Stimulated activated CD8-positive, alpha-beta memory T cell treated with anti-CD3 and anti-CD28 coated beads, Interleukin-15, amount 100 ng/mL, for 1 hour (primary cell): ENCODE results near the gene ARHGAP5.

Experiments
- DNase-seq: peaks from one replicate; pipeline ENCODE4 v3.0.0-alpha.2; 2020; ENCODE audit warnings: low read depth

The ARHGAP5 gene

DNA sequence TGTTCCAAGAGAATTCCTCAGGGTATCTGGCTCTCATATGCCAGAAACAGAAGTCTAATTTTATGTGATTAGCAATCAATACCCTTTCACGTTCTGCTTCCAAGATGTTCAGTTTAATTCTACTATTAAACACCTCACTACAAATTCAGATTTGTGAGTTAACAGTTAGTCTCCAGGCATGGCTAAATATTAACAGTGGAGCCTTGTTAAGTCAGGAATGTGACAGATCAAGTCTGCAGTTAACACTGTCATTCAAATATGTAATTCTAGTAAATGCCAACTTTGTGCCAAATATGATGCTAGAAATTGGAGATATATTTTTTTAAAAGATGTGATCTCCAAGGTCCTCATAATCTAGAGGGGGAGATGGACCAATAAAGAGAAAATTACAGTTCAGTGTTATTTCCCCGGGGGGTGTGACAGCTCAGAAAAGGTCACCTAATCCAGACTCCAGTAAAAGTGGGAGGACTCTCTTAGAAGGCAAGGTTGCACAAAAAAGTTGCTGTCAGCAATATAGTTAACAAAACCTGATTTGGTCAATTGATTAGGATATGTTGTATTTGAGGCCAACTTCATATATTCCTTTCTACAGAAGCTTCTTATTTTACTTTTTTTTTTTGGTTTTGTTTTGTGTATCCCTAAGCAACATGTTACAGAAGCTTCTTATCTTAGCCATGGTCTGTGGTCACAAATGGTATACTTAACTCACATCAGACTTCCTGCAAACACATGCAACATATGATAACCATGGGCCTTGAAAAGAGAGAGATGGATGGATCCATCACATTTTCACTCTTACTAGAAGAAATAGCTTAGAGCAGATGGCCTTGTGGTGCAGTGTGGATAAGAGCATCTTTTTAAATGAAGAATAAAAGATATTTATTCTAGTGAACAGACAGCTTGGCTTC lies 106.3 kb downstream of the ARHGAP5 start:
- DNase-seq = no peak

DNA sequence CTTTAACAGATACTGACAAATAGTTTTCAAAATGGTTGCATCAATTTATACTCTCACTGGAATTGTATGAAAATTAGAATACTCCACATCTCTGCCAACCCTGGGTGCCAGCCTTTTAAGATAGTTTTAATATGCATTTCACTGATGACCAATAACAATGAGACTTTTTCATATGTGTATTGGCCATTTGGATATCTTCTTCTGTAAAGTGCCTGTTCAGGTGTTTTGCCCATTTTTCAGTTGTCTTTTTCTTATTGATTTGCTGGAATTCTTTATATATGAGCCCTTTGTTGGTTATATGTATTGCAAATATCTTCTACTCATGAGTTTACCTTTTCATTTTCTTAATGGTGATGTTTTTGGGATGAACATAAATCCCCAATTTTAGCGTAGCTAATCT lies 108.0 kb downstream of the ARHGAP5 start:
- DNase-seq = no peak

DNA sequence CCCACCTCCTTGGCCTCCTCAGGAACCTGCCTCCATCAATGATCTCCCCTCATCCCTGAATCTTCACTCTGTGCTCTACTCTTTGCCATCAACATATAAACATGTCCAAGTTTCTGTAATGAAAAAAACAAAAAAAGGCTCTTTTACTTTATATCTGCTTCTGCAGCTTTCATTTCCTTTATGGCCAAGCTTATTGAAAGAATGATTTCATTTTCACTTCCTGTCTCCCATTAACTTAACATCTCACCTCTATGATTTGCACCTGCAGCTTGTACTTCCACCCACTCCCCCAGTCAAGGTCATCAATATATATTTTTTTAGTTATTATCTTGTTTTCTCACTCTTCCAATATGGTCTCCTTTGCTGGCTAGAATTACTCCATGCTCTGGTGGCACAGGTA lies 109.1 kb downstream of the ARHGAP5 start:
- no peak for DNase-seq

DNA sequence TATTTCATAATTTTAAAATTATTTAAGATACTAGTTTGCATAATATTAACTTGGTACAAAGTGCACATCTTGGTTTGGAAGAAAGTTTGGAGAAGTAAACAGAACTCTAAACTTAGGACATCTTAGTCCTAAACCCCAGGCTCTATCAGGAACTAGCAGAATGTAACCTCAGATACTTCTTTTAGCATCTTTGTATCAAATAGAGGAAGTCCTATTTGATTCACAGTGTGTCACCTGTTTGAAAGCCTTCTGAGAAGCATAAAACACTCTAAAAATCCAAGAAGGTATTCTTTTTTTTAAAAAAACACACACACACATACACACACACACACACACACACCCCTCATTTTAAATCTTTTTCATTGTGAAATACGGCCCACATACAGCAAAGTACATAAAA lies 112.7 kb downstream of the ARHGAP5 start:
- DNase-seq = no peak

DNA sequence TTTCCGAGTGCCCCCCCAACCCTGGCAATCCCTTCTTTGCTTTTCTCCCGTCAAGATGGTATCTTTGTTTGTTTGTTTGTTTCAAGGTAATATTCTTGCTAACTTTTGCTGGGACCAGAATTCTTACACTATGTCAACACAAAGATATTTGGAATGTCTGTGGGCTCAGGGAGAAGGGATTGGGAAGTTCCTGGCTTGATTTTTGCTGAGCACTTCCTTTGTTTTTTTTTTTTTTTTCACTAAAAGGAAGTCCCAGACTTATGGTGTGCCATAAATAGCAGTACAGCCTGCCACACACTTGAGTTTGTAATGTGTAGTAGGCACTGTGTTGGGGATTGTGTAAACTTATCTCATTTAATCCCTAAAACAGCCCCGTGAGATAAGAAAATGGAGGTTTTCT lies 113.6 kb downstream of the ARHGAP5 start:
- DNase-seq = no peak

DNA sequence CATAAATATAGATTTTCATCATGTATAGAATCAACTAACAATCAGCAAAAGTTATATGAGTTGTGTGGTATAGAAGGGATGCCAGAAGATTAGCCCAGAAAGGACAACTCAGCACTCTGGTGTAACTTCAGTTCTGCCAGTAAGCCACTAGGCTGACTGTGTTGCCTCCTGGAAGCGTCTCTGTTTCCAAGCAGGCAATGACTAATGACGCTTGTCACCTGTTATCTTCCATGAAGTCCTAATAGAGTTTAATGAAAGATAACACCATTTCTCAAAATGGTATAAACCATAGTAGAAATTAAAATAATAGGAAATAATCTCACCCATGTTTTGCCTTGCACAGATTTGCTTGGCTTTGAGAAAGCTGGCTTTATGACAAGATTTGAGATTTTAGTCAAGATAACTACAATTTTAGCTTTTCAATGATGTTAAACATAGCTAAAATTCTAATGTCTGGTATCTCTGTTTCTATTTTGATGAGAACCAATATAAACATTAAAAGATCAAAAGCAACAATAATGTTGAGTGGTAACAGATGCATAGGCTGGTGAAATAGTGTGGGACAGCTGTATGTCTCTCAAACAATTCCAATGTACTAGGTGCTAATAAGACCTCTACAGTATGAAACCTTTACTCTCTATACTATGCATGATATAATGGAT lies 115.7 kb downstream of the ARHGAP5 start:
- DNase-seq = no peak

DNA sequence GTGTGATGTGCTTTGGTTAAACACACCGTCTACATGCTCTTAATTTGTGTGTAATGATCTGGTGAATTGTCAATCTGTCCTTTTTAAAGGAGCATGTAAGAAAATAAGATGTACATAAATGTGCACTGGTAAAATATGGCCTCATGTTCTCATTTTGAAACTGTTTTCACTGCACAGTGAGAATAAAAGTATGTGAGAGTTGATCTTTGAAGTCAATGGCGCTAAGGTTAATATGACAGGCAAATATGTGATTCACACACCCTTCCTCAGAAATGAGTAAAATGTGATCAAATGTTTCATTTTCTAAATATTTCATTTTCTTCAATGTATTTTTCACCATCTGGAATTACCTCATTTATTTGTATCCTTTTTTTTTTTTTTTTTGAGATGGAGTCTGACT lies 116.4 kb downstream of the ARHGAP5 start:
- no peak for DNase-seq

DNA sequence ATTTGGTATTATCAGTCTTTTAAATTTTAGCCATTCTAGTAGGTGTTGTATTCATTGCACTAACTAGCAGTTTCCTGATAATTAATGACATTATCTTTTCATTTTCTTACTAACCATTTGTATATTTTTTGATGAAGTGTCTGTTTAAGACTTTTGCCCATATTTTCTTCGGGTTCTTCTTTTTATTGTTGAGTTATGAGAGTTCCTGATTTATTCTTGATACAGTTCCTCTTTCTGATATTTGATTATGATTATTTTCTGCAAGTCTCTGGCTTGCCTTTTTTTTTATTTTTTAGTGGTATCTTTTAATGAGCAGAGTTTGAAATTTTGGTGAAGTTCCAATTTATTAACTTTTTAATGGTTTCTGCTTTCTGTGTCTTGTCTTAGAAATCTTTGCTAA lies 118.5 kb downstream of the ARHGAP5 start:
- DNase-seq = no peak

DNA sequence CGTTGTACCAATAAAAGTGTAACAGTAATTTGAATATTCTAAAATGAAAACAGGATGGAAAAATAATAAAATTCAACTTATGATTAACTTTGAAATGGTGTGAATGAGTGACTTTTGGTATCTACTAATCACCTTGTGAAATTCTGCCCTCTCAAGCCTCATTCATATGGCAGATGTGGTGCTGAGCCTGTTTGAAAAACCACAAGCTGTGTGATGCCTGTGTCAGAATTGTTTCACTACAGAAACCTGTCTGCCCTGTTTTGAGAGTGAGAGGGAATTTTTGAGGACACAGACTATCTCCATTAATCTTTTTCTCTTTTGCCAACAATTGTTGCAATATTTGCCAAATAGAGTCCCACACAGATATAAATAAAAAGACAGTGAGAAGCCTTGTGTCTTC lies 120.8 kb downstream of the ARHGAP5 start:
- no peak for DNase-seq

DNA sequence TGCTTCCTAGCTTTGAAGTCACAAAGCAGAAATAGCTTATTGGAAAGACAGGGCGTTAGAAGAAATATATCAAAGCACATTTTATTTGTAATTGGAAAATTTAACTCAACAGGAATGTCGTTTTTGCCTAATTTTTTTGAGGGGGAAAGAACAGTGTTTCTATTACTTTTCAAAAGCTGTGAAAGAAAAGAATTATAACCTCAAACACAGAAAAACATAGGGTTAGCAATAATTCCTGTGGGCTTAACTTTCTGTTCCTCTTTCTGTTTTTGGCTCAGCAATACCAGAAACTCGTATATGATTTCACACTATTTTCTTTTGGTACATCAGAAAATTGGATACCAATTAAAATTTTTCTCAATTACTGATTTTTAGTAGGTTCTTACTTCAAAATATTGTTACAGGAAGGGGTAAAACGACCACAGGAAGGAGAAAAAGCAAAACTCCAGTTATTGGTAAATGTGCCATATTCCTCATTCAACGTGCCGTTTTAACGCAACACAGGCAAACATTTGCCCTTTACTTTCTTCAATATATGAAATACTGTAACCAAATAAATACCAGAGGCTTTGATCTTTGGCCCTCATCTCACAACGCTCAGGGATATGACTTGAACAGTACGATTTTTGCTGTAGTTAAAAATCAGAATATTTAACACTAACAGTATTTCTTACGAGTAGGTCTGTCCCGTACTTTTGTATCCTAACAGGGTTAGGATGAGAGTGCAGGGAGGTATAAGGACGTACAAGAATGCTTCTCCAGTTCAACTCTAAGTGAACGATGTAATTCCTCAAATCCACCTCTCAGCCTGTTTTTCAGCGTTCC lies 123.5 kb downstream of the ARHGAP5 start:
- no peak for DNase-seq

DNA sequence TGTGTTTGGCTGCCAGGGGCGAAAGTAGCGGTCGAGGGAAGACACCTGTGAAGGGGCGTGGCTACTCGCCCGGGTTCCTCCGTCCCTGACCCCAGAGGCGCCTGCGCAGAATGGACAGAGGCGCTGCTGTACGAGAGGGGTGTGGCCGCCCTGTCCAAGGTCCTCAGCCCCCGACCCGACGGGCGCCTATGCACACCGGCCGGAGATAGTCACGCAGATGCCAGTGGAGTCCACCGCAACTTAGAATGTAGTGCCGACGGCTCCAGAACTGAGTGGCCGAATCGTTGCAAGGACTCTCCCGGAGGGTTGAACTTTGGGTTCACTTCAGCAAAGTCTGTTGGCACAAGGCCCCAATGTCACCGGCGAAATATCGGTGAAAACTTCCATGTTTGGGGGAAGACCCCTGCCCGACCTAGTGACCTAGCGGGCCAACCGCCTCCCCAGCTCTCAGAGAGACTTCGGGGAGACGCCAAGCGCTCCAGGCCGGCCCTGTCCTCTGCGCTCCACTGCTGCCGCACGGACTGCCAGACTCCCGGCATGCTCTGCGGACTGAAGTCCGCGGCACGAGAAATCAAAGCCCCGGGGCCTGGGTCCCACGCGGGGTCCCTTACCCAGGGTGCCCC lies 124.2 kb downstream of the ARHGAP5 start:
- peak; percentile 51 for DNase-seq

DNA sequence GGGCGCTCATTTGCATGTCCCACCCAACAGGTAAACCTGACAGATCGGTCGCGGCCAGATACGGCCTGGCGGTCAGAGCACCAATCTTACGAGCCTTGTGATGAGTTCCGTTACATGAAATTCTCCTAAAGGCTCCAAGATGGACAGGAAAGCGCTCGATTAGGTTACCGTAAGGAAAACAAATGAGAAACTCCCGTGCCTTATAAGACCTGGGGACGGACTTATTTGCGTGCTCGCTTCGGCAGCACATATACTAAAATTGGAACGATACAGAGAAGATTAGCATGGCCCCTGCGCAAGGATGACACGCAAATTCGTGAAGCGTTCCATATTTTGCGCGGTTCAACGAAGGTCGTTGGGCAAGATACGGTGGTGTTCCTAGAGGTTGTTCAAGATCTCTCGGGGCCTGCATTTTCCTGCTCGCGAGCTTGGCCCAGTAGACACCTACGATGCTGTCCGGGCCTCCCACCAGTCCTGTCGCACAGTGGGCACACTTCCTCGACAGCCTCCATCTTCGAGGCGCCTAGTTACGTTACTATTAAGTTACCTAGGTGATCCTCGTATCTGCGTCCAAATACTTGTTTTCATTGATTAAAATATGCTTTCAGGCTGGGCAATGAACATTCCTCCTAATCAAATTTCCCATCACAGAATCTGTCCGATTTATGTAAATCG lies 124.8 kb downstream of the ARHGAP5 start, which contains the start of gene RNU6-7:
Gene RNU6-7 (plus strand): TSS at position 230 of the 675 bp plus-strand sequence.
- peak; percentile 0 for DNase-seq

DNA sequence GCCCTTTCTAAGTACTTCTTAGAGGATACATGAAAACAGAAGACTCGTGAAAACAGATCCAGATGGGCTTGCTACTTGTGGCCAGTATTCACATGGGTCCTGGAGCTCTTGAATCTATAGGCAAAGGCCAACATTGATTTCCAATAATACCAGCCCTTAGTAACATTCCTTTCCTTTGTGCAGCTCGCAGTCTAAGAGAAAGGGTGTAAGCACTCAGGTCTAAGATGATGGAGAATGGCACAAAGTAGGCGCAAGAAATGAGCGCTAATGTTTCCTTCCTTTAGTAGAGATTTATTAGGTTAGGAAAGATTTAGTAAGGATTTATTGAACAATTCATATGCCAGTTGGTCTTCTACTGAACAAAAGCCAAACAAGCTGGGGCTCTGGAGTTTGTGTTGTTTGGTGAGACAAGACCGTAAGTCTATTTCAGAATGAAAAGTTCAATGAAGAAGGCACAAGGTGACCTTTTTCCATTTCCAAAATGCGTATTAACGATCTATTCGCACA lies 125.4 kb downstream of the ARHGAP5 start:
- no peak for DNase-seq

DNA sequence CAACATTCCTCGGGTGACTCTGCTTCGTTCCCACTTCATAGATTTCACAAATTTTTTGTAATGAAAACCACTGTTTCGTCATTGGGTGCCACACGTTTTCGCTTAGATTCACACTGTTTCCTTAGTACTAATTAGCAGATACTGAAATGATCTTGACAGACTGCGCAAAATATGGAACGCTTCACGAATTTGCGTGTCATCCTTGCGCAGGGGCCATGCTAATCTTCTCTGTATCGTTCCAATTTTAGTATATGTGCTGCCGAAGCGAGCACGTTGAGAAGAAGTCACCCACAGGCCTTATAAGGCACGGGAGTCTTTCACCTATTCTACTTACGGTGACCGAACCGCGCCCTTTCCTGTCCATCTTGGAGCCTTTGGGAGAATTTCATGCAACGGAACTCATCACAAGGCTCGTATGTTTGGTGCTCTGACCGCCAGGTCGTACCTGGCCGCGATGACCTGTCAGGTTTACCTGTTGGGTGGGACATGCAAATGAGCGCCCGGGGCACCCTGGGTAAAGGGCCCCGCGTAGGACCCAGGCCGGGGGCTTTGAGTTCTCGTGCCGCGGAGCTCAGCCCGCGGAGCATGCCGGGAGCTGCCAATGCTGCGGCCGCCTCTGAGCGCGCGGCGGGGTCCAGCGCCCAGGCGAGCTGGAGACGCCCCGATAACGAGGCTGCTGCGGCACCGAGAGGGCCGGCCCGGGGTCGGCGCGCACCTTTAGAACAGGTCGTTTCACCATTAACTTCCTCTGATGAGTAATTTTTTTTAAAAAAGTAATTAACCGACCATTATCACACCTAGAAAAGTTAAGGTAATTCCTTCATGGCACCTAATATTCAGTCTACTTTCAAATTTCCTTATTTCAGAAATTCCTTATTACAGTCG lies 126.1 kb downstream of the ARHGAP5 start, which contains the start of gene RNU6-8:
Gene RNU6-8 (minus strand): TSS at position 272 of the 885 bp plus-strand sequence.
- peak; percentile 73 for DNase-seq

DNA sequence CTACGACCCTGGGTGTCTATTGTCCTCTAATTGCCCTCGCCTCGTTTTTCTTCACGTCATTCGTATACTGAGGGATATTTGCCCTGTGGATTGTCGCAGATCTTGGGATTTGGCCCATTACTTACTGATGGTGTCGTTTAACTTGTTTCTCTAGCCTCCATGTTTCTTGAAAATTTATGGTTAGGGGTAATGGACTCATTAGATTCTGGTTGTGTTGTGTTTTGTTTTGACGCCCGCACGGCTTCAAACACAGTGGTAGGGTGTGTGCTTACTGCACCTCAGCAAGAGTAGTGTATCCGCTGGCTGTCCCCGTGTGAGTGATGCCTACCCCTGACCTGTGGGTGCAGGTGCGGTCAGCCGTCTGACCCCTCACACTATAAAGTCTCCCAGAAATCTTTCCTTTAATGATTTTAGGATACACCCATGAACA lies 126.8 kb downstream of the ARHGAP5 start:
- DNase-seq = no peak

DNA sequence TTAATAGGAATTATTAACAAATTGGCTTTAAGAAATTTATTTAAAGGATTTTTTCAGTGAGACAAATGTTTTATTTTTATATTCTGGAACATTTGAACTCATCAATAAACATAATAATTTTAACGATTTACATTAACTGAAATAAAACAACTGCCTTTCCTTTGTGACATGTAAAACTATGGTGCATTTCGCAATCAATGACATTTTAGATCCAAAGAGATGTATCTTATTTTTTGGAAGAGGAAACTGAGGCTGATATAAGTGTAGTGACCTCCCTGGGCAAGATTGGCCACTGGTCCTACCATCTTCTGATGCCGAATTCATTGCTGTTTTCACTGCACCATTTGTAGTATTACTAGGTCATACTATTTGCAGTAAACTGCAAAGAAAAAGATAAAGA lies 128.4 kb downstream of the ARHGAP5 start:
- DNase-seq = no peak

DNA sequence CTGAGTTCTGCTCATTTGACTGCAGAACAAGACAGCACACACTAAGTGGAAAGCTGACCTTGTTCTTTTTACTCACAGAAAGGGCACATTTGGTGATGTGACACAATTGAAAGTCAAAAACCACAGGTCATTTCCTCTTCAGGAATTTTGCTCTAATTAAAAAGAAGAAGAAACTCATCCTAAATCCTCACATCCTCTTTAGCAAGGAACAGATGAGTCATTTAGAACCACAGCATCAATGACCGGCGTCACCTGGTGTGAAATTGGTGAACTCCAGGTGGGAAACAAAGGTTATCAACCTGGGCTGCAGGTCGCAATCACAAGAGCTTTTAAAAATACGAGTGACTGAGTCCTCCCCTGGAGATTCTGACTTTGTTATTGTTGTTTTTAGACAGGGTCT lies 128.9 kb downstream of the ARHGAP5 start:
- DNase-seq = no peak

DNA sequence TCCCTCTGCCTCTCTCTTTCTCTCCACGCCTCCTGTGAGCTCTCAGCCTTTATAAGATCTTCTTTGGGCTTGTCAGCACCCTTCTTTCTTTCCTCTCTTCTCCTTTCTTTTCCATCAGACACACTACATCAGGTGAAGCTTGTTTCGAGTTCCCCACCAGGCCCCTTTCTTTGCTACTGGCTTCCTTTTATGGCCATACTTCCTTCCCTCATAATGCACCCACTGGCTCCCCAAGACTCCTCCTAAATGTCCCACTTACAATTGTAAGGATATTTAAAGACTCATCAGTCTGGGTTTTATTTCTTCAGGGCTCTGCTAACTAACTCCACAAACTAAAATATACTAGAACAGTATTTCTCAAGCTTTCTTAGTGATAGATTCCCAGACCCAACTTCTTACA lies 129.4 kb downstream of the ARHGAP5 start:
- no peak for DNase-seq

DNA sequence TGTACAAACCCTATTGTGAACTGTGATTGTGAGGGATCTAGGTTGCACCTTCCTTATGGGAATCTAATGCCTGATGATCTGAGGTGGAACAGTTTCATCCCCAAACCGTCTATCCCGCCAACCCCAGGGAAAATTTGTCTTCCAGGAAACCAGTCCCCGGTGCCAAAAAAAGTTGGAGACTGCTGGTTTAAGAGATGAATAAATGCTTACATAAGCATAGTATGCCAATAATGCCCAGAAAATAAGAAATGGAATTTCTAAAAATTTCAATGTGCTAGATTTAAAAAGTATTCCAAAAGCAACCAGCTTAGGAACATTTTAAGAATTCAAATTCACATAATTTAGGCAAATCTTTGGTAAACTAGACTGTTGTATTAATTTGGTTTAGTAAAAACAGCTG lies 131.4 kb downstream of the ARHGAP5 start:
- DNase-seq = no peak
